Measurements from ENCODE around the gene FUT4. TPM values are rescaled to one million over a fixed set of nuclear protein-coding genes. Genes with fewer than 3 reads are reported as not detected.

Gene FUT4, protein sequence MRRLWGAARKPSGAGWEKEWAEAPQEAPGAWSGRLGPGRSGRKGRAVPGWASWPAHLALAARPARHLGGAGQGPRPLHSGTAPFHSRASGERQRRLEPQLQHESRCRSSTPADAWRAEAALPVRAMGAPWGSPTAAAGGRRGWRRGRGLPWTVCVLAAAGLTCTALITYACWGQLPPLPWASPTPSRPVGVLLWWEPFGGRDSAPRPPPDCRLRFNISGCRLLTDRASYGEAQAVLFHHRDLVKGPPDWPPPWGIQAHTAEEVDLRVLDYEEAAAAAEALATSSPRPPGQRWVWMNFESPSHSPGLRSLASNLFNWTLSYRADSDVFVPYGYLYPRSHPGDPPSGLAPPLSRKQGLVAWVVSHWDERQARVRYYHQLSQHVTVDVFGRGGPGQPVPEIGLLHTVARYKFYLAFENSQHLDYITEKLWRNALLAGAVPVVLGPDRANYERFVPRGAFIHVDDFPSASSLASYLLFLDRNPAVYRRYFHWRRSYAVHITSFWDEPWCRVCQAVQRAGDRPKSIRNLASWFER
- total RNA-seq, result 1 to 10 TPM; 3.9 TPM

GRCh38 chr11:94543695-94544645, at the start of gene FUT4:
TSS of gene FUT4 (plus strand) at chr11:94543921. CDS start at chr11:94544134, 213 bp downstream.
- CTCF ChIA-PET, result no interaction called here
- intact Hi-C loops (cut with micrococcal nuclease), result no loop called here
- POLR2A ChIA-PET, result interaction anchor here (0.6 to 1.0 kb wide), 2 partner anchors 31 to 761 kb away, joined by 3 read pairs; partner anchors contain the start of gene C11orf97

GRCh38 chr11:94494126-94494680, 49.5 kb upstream of the FUT4 start:
- no peaks in the 10 kb centered on the region for H3K9me3 Mint-ChIP-seq
- ATAC-seq, result peak; percentile 71
- ChIA-PET CTCF (interaction anchor here (1.0 kb wide), 2 partner anchors 9 to 11 kb away, joined by 4 read pairs; no protein-coding TSS in a partner anchor), POLR2A (interaction anchor here (2.5 kb wide), 1 partner anchor 753 kb away, joined by 10 read pairs; the partner anchor contains the start of genes C11orf54 and TAF1D)
- H3K27me3 Mint-ChIP-seq, result no peaks in the 10 kb centered on the region
- DNase-seq, result no peak
- TF ChIP-seq, protein P1, sequence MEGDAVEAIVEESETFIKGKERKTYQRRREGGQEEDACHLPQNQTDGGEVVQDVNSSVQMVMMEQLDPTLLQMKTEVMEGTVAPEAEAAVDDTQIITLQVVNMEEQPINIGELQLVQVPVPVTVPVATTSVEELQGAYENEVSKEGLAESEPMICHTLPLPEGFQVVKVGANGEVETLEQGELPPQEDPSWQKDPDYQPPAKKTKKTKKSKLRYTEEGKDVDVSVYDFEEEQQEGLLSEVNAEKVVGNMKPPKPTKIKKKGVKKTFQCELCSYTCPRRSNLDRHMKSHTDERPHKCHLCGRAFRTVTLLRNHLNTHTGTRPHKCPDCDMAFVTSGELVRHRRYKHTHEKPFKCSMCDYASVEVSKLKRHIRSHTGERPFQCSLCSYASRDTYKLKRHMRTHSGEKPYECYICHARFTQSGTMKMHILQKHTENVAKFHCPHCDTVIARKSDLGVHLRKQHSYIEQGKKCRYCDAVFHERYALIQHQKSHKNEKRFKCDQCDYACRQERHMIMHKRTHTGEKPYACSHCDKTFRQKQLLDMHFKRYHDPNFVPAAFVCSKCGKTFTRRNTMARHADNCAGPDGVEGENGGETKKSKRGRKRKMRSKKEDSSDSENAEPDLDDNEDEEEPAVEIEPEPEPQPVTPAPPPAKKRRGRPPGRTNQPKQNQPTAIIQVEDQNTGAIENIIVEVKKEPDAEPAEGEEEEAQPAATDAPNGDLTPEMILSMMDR (IDR thresholded peaks at IDR 0.05), result no peak
- H3K36me3 Mint-ChIP-seq (ENCODE audit: low read depth), result peaks cover 18% of the 10 kb centered on the region
- peaks cover 35% of the 10 kb centered on the region for H3K4me1 Mint-ChIP-seq (ENCODE audit: low read depth)
- H3K4me3 Mint-ChIP-seq, result peak overlapping the region; percentile 94
- H3K27ac Mint-ChIP-seq, result peak overlapping the region; percentile 96
- intact Hi-C loops (cut with micrococcal nuclease), result no loop called here

More at GRCh38 chr11:94543695-94544645, at the start of gene FUT4:
- DNase-seq, result peak; percentile 78
- Mint-ChIP-seq H3K4me1 (ENCODE audit: low read depth) (peaks cover 35% of the 10 kb centered on the region), H3K9me3 (no peaks in the 10 kb centered on the region), H3K27ac (peak within 1 kb of the TSS; percentile 99), H3K27me3 (no peaks in the 10 kb centered on the region), H3K4me3 (peak within 1 kb of the TSS; percentile 90), H3K36me3 (ENCODE audit: low read depth) (peaks cover 14% of the 10 kb centered on the region)
- TF ChIP-seq, protein P1 (IDR thresholded peaks at IDR 0.05), result no peak
- ATAC-seq, result peak; percentile 81

DNA sequence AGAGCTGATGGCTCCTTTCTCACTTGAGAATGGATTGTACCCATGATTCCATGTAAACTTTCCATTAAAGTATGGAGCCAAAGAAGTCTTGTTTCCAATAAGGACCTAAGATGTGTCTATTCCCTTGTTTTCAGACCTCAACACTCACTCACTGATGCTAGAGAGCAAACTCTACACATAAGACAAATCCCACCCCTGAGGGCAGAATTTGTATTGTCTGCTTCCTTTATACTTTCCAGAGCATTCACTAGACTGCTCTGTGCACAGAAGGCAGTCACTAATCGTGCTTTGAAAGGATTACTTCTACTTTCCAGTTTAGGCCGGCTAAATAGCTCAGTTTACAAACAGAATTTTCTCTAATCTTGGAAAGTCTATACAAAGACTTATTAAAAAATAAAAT, 43.5 kb upstream of the FUT4 start:
- ChIA-PET POLR2A (interaction anchor here (1.0 kb wide), 1 partner anchor 46 kb away, joined by 3 read pairs; no protein-coding TSS in a partner anchor), CTCF (no interaction called here)
- peak overlapping the region; percentile 22 for H3K27ac Mint-ChIP-seq
- TF ChIP-seq, protein P1 (IDR thresholded peaks at IDR 0.05), result no peak
- ATAC-seq, result no peak
- no peak for DNase-seq
- no peak overlapping the region for H3K4me3 Mint-ChIP-seq
- H3K9me3 Mint-ChIP-seq, result no peaks in the 10 kb centered on the region
- H3K27me3 Mint-ChIP-seq, result no peaks in the 10 kb centered on the region
- intact Hi-C loops (cut with micrococcal nuclease), result loop anchor here (10.0 kb wide), 3 partner anchors 175 to 605 kb away; no protein-coding TSS in a partner anchor
- peaks cover 12% of the 10 kb centered on the region for H3K36me3 Mint-ChIP-seq (ENCODE audit: low read depth)
- peaks cover 12% of the 10 kb centered on the region for H3K4me1 Mint-ChIP-seq (ENCODE audit: low read depth)

DNA sequence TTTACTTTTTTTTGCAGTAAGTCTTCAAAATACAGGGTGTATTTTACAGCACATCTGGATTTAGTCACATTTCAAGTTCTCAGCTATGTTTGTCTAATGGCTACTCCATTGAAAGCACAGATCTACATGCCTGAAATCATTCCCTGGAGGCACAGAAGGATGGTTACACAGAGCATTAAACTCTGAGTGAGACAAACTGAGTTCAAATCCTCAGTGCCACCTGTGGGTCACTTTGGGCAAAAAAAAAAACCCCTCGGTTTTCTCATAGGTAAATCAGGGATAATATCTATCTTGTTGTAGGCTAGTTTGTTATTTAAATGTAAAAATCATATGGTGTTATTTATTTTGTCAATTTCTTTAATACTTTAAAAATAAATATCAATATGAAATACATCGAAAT, 42.2 kb upstream of the FUT4 start:
- ChIA-PET POLR2A (interaction anchor here (0.6 kb wide), 1 partner anchor 472 kb away, joined by 3 read pairs; the partner anchor contains the start of genes CWC15 and KDM4D), CTCF (interaction anchor here (1.0 to 1.4 kb wide), 4 partner anchors 18 to 606 kb away, joined by 3 to 7 read pairs (median 4); no protein-coding TSS in a partner anchor)
- H3K4me3 Mint-ChIP-seq, result no peak overlapping the region
- intact Hi-C loops (cut with micrococcal nuclease), result loop anchor here (10.0 kb wide), 3 partner anchors 177 to 607 kb away; no protein-coding TSS in a partner anchor
- no peaks in the 10 kb centered on the region for H3K27me3 Mint-ChIP-seq
- TF ChIP-seq, protein P1 (IDR thresholded peaks at IDR 0.05), result no peak
- H3K36me3 Mint-ChIP-seq (ENCODE audit: low read depth), result peaks cover 12% of the 10 kb centered on the region
- ATAC-seq, result no peak
- H3K4me1 Mint-ChIP-seq (ENCODE audit: low read depth), result peaks cover 4% of the 10 kb centered on the region
- H3K9me3 Mint-ChIP-seq, result no peaks in the 10 kb centered on the region
- DNase-seq, result no peak
- H3K27ac Mint-ChIP-seq, result no peak overlapping the region

Data from activated CD8-positive, alpha-beta T cell treated with anti-CD3 and anti-CD28 coated beads for 36 hours (primary cell).